ENCODE results near the gene GPR42.
"Not testable (repeated sequence)": the region's sequence is repeated elsewhere in the genome, so short reads cannot be mapped to it uniquely, and the experiment has no call there.

The GPR42 gene

DNA sequence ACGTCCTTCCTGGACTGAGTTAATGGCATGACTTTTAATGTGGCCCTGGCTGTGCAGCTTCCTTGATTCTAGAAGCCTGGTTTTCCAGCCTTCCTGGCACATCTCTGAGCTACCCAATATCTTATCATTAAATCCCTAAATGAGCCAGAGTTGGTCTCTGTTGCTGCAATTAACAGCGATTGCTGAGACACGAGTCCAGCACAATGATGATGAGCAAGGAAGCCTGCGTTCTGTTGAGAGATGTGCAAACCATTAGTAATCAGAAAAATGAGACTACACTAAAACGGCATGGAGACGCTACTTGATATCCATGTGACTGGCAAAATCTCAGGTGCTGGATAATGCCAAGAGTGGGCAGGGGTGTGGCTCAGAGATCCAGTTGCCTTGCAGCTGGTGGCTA lies 26.2 kb downstream of the GPR42 start:
- no peak for DNase-seq

GRCh38 chr19:35398570-35398969 lies 27.7 kb downstream of the GPR42 start:
- no peak for DNase-seq

DNA sequence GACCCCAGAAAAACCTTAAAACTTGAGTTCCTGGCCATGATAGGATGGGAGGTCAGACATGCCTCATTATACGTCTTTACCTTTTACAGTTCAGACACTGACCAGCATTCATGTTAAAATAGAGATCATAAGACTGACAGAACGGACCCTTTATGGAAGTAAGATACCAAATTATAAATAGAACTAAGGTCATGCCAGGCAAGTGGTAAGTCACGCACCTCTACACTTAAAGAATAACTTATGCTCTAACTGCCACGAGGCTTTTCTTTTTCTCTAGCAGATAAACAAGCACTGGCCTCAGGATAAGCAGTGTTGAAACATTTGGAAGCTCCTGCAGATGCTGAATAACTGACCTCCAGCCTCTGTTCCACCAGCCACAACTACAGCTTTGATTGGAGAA lies 28.4 kb downstream of the GPR42 start:
- DNase-seq, result no peak

GRCh38 chr19:35399948-35400772 lies 29.3 kb downstream of the GPR42 start:
- no peak for DNase-seq

GRCh38 chr19:35400773-35401100 lies 29.9 kb downstream of the GPR42 start:
- DNase-seq, result no peak

GRCh38 chr19:35401416-35401815 lies 30.5 kb downstream of the GPR42 start:
- DNase-seq, result not testable (repeated sequence)

DNA sequence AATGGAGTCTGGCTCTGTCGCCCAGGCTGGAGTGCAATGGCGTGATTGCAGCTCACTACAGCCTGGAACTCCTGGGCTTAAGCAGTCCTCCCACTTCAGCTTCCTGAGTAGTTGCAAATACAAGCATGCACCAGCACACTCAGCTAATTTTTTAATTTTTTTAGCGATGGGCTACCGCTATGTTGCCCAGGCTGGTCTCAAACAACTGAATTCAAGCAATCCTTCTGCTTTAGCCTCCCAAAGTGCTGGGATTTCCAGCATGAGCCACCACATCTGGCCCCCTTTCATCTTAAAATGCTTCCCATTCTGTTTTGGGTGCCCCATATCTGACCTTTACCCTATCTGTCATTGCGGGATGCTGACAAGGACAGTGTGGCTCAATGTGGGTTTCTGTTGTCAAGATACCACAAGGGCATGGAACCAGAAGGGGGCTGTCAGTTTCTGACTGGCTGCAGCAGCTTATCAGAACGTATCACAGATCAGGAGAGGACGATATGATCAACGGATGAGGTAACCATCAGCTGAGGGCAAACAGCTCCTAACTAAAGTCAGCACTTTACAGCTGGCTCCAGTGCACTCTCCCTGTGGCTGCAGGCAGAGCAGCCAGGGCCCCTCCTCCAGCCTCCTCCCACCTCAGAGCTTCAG lies 32.4 kb downstream of the GPR42 start:
- DNase-seq, result no peak

- DNase-seq, result no peak
Measured at GRCh38 chr19:35404879-35405622, 34.2 kb downstream of the GPR42 start.

DNA sequence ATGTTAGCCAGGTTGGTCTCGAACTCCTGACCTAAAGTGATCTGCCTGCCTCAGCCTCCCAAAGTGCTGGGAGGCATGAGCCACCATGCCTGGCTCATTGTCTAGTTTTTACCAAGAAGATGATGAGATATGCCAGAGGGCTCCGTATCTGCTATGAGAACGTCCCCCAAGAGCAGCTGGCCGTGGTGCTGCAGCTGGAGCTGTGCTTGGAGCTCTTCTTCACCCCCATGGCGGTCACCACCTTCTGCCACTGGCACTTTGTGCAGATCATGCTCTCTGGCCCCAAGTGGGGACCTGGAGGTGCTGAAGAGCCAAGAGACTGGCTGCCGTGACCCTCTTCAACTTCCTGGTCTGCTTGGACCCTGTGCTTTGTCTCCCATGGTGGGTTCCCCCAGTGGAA lies 36.8 kb downstream of the GPR42 start:
- DNase-seq, result no peak

- DNase-seq, result no peak
Measured at GRCh38 chr19:35408284-35409171, 37.7 kb downstream of the GPR42 start.

GRCh38 chr19:35409191-35409590 lies 38.3 kb downstream of the GPR42 start:
- DNase-seq, result no peak

GRCh38 chr19:35410487-35410886 lies 39.6 kb downstream of the GPR42 start:
- no peak for DNase-seq

DNA sequence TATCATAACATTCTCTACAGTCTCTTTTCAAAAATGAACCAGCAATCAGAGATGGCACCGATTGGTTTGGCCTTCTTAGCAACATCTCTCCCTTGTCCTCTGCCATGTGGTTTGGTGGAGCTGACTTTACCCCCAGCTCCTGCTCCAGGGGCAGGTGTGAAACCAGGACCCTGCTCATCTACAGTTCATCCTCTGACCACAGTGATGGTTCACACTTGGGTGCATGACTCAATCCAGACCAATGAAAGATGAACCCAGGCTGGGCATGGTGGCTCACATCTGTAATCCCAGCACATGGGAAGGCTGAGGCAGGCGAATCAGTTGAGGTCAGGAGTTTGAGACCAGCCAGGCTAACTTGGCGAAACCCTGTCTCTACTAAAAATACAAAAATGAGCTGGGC lies 43.6 kb downstream of the GPR42 start:
- DNase-seq, result no peak

DNA sequence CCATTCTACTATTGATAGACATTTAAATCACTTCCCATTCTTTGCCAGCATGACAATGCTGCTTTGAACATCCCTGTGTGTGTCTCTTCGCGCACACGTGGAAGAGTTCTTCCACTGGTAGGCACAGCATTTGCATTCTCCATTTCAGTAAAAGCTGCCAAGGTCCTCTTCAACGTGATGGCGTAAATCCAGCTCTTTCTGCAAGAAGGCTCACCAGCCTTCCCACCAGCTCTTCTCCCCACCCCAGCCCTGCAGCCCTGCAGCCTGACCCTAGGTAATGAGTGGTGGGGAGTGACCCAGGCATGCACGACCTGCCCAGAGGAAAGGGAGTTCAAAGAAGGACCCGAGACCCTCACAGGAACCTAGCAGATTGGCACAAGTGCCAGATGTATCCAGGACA lies 45.5 kb downstream of the GPR42 start:
- no peak for DNase-seq

GRCh38 chr19:35417278-35417677 lies 46.4 kb downstream of the GPR42 start:
- DNase-seq, result no peak

DNA sequence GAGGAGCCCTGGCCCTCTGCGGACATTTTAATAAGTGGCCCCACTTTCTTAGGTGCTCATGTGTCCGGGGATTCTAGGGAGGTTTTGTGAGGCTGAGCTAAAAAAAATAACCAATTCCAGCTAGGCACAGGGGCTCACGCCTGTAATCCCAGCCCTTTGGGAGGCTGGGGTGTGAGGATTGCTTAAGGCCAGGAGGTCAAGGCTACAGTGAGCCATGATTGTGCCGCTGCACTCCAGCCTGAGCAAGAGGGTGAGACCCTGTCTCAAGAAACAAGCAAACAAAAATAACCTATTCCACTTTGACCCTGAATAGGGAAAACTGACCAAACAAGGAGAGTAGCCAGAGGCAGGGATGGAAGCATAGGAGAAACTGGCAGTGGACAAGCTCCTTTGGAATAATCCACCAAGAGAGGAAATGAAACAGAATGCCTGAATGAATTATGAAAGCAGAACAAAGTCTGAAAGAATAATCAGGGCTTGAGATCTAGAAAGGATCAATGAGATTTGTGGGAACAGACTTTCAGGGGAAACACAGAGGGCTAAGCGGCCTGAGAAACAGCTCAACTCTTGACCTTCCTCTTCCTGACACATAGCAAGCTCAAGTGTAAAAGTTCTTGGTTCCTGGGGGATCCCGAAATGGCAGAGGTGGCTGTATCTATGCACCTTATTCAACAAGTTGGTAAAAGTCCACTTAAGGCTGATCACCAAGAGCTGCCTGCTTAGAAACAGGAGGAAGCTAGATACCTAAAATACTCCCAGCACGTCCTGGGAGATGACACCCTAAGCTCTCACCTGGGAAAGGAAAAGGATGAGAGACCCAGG lies 47.1 kb downstream of the GPR42 start:
- no peak for DNase-seq

DNA sequence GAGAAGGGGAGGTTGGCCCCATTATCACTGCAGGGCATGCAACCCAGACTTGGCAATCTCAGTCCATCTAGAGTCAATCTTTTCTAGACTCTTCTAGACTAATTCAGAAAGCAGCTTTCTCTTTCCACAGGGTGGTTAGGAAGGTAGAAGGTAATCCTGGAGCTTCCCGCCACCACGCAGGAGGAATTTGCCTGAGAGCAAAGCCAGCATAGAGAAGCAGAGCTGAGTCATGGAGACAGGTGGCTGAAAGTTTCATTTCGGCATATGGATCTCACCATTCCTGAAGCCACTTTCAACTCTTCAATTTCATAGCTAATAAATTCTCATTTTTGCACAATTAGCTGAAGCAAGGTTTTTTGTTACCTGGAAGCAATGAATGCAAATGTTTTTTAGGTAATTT lies 48.2 kb downstream of the GPR42 start:
- no peak for DNase-seq

DNA sequence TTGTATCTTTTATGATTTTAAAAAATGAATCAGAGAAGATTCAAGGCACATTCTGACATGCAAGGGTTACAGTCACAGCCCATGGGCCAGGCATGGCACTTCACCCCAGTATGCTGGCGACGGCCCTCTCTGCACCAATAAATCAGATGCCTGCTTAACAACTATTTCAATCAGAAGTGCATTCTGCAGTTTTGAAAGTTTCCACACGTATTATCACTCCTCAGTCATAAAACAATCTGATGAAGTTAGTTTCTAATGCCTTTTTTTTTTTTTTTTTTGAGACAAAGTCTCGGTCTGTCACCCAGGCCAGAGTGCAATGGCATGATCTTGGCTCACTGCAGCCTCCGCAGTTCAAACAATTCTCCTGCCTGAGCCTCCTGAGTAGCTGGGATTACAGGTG lies 48.9 kb downstream of the GPR42 start:
- no peak for DNase-seq

DNA sequence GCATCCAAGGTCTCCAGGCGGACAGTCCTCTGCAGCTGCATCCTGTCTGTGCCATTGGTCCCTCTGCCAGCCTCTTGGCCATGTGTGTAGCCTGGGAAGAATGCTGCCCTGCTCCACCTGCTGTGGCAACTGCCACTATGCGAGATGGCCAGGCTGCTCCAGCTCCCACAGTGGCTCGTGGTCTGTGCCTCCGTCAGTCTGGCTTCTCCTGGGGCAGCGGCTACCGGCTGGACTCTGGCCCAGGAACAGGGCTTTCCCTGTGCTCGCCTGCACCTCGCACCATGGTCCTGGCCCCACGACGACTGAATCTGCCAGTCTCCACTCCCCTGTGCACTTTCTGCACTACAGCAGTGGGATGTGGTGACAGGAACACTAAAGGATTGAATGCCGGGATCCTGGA lies 50.5 kb downstream of the GPR42 start:
- DNase-seq, result no peak

Data from SHP77 (cell line).